Measurements from ENCODE around the gene LDLRAD4.

Gene LDLRAD4

GRCh38 chr18:13268158-13269012 lies 49.8 kb downstream of the LDLRAD4 start:
- DNase-seq: no peak

- no peak for DNase-seq
These were observed 50.4 kb downstream of the LDLRAD4 start for GRCh38 chr18:13269013-13269280.

DNA sequence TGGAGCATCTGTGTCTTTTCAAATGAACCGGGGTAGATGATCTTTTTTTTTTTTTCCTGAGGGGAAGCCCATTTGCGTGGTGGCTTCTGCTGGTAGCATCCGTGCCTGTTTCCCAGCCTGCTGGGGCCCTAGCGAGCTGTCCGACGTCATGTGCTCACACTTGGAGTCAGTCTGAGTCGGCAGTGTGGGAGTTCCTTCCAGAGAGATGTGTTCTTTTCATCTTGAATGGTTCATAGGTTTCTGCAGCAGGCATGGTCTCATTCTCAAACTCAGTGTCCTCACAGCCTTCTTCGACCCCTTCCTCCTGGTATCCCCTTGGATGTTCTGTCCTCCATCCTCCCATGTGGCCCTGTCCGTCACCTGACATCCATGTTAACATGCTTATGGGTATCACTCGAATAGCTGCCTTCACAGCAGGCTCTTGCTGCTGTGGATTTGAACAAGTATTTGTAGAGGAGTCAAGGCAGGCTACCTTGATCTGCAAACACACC lies 51.0 kb downstream of the LDLRAD4 start:
- no peak for DNase-seq

DNA sequence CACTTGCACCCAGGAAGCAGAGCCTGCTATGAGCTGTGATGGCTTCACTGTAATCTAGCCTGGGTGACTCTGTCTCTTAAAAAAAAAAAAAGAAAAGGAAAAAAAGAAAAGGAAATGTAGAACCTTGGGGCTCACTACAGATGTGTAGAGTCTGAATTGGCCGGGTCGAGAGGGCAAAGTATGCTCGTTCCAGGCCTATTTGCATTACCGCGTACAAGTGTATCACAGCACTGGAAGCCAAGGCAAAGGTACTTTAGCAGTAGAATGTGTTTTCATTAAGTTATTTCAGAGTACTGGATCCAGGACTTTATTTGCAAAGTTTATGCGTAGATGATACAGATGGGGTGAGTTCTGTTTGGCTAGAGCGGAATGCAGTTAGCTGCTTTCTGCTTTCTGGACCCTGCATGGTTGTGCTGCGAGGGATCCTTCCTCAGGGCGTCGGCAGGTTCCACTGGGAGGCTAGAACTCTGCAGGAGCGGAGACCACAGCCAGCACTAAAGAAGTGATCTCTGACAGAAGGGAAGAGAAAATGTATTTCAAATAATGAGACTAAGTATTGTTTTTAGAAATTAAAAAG lies 51.8 kb downstream of the LDLRAD4 start:
- no peak for DNase-seq

- no peak for DNase-seq
These were observed 52.8 kb downstream of the LDLRAD4 start for GRCh38 chr18:13271302-13271911.

GRCh38 chr18:13272416-13272815 lies 53.9 kb downstream of the LDLRAD4 start:
- DNase-seq: no peak

DNA sequence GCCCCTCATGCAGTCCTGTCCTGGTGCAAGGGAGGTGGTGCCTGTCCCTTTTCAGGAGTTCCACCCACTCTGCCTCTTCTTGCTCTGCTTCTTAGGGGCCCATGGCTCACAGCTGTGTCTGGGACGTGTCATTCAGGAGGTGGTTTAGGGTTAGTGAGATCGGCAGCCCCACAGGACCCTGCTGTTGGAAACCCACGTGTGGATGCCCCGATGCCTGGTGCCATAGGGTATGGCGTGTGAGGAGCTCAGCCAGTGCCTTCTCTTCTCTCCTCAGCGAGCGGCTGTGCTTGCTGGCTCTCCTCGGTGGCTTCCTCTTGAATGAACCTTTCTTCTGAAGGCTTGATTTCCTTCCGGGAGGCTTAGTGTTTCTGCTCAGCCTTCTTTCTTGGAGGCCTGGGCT lies 55.2 kb downstream of the LDLRAD4 start:
- no peak for DNase-seq

GRCh38 chr18:13275075-13275474 lies 56.5 kb downstream of the LDLRAD4 start:
- DNase-seq: no peak

- no peak for DNase-seq
These were observed 58.3 kb downstream of the LDLRAD4 start for GRCh38 chr18:13276530-13277520.

DNA sequence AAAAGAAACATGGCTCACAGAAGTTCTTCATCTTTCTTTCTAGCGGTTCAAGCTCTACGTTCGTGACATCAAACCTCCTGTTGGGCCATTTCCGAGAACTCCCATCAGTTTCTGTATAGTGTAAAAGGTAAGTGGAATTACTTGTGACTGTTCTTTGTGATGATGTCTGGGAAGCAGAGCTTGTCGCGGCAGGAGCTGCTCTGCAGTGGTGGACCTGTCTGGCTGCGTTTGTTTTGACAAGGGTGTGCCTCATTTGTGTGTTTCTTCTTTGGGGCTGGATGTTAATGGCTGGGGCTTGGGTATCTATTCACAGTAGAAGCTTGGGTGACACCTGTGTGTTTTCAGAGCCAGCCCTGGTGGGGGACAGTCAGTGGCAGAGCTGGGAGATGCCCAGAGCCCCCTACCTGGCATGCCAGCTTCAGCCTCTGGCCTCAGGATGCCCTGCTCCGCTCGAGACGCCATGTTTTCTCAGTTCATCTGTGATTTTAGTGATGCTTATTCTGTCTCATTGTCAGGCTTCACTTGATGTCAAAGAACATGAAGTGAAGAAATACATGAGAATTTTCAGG lies 59.6 kb downstream of the LDLRAD4 start:
- no peak for DNase-seq

GRCh38 chr18:13279181-13280069 lies 60.9 kb downstream of the LDLRAD4 start:
- DNase-seq: no peak

- DNase-seq: no peak
These were observed 61.7 kb downstream of the LDLRAD4 start for GRCh38 chr18:13280070-13280795.

- no peak for DNase-seq
These were observed 62.8 kb downstream of the LDLRAD4 start for GRCh38 chr18:13281406-13281805.

GRCh38 chr18:13283746-13284145 lies 65.2 kb downstream of the LDLRAD4 start:
- no peak for DNase-seq

- no peak for DNase-seq
These were observed 65.9 kb downstream of the LDLRAD4 start for GRCh38 chr18:13284330-13285027.

- DNase-seq: no peak
These were observed 67.3 kb downstream of the LDLRAD4 start for GRCh38 chr18:13285874-13286273.

DNA sequence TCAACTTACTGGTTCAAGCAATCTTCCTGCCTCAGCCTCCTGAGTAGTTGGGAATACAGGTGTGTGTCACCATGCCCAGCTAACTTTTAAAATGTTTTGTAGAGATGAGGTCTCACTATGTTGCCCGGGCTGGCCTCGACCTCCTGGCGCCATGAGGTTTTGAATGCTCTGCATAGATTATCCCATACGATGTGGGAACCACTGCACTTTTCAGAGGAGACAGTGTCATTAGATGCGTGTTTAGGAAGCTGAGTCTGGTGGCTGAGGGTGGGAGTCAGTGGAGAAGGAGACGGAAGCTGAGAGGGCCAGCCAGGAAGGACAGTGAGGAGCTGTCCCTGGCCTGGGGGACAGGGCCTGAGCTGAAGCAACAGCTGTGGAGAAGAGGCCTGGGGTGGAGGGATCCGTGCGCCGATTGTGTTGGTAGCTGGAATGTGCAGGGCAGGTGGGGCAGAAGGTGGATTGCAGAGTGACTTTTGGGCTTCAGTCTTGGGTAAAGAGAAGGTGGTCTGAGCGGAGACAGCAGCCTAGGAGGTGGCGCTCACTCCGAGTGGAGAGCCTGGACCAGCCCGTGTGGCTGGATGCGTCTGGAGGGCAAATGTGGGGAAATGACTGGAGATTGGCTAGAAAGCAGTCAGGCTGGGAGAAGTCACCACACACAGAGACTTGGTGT lies 68.0 kb downstream of the LDLRAD4 start:
- no peak for DNase-seq

DNA sequence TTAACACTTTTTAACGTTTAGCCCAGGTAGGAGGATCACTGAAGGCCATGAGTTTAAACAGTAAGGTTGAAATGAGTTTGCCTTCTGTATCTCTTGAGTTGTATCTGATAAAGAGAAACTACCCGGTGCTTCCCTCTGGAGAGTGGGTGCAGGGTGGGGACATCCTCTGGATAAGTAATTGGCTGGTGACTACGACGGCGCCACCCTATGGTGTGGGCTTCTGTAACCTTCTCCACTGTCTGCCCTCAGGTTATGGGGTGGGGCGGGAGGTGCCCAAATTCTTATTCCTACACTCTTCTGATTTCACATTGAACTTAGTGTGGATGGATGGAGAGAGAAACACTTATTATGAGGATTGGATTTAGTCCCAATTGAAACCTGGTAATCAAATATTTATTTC lies 68.8 kb downstream of the LDLRAD4 start:
- no peak for DNase-seq

- DNase-seq: no peak
These were observed 70.1 kb downstream of the LDLRAD4 start for GRCh38 chr18:13288509-13289133.

Data from NCI-H510A treated with DMSO at 0.1 percent for 48 hours (cell line).